ENCODE measurements around the gene GUCY1A2.
"Not testable (repeated sequence)": the region's sequence is repeated elsewhere in the genome, so short reads cannot be mapped to it uniquely, and the experiment has no call there.

Gene GUCY1A2

GRCh38 chr11:106937111-106937510, 81.2 kb downstream of the GUCY1A2 start:
- no peak for DNase-seq

DNA sequence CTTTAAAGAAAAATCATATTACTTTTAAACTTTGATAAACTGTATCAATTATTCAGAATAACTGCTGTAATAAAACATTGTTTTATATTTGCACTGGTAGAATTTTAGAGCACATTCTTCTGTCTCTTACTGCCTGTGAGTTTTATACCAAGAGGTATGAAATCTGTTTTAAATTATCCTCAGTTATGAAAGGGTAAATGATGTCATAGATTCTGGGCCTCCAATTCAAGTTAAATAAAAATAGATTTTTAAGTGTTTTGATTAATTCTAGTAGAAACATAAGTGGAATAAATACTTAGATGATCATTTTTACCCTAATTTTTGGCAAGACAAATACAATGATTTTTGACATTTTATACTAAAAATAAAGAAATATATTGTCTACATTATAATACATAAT, 93.0 kb downstream of the GUCY1A2 start:
- DNase-seq: no peak

GRCh38 chr11:106920899-106921509, 97.3 kb downstream of the GUCY1A2 start:
- DNase-seq: no peak

GRCh38 chr11:106917973-106918372, 100.3 kb downstream of the GUCY1A2 start:
- no peak for DNase-seq

DNA sequence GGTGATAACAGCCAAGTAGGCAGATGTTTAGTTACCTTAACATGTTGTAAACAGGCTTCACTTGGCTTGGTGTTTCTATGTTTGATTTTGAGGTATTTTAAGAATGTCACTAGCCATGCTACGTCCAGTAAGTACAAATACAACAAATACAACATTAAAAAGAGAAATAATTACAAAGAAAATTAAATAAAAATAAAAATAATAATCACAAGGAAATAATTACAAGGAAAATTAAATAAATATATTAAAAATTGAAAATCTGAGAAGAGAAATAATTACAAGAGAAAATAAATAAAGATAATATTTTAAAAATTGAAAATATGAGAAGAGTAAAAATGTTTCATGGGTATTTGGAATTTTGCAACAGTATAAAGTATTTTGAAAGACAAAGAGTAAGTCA, 103.9 kb downstream of the GUCY1A2 start:
- DNase-seq: no peak

DNA sequence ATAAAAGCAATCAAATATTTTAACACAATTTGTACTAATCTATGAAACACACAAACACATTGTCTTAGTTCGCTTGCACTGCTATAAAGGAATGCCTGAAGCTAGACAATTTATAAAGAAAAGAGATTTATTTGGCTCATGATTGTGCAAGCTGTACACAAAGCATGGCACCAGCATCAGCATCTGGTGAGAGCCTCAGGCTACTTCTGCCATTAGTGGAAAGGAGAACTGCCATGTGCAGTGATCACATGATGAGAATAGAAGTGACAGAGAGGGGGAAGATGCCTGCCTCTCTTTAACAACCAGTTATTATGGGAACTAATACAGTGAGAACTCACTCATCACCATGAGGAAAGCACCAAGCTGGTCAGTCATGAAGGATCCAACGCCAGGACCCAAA, 105.1 kb downstream of the GUCY1A2 start:
- no peak for DNase-seq

- DNase-seq: no peak
These were observed 113.5 kb downstream of the GUCY1A2 start for GRCh38 chr11:106904826-106905225.

DNA sequence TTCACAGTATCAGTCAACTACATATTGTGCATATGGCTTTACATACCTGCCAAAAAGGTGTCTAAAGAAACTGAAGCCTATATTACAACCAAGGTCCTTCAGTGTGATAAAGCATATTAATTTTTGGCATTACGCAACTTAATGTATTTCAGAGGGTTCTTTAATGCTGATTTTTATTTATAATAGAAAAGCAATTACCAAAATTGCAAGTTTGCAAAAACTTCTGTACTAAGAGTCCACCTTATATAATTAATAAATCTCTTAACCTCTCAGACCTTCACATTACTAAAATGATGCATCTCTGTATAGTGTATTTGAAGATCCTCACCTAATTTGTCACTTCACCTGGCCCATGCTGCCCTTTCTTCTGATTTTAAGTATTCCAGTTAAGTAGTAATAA, 128.6 kb downstream of the GUCY1A2 start:
- no peak for DNase-seq

DNA sequence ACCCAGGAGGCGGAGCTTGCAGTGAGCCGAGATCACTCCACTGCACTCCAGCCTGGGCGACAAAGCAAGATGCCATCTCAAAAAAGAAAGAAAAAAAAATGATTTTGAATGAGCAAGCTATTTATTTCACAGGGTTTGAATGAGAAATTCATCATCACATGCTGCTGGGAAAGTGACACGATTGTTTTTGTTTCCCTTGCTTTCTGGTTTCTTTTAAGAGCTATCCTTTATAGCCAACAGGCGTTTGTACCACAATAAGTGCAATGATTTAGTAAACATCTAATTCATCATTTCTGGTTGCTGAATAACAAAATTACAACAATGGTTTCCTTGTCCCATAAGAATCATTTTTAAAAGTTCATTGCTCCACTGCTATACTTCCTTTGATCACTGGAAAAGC, 129.9 kb downstream of the GUCY1A2 start:
- DNase-seq: no peak

DNA sequence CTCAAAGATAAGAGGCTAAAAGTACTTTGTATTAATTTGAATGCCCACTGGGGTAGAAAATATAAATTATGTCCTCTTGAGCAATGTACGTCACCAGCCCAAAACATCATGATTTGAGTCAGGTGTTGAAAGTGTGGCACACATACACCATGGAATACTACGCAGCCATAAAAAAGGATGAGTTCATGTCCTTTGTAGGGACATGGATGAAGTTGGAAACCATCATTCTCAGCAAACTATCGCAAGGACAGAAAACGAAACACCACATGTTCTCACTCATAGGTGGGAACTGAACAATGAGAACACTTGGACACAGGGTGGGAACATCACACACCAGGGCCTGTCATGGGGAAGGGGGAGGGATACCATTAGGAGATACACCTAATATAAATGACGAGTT, 134.6 kb downstream of the GUCY1A2 start:
- not testable (repeated sequence) for DNase-seq

GRCh38 chr11:106879832-106880546, 138.3 kb downstream of the GUCY1A2 start:
- no peak for DNase-seq

DNA sequence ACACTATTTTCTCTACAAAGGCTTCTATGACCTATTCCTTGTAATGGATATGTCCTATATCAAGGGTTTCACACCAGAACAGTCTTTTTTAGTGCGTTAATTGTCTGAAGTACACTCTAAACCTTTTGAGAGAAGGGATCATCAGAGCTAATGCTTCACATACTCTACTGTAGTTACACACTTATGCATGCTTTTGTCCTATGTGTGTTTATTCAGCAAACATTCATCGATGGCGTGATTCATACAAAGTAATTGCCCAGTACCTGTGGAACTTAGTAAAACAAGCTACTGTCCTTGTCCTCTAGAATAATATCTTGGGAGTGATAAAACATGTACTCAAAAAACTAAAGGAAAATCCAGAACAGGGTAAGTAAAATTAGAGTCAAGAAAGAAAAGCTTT, 139.2 kb downstream of the GUCY1A2 start:
- DNase-seq: no peak

DNA sequence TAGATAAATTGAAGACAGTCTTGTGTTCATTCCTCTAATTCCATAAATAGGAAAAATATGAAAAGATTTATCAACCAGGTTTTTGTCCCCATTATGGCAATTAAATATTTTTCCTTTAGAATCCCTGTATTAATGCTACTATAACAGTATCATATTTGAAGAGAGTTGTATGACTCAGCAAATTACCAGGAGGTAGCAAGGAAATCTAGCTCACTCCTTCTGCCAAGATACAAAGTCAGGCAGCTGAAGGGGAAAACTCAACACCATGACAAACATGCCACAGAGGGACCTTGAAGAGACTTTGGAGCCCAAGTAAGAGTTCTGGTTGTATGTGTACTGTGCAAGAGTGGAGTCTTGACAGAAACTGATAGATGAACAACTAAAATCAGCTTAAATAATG, 143.3 kb downstream of the GUCY1A2 start:
- DNase-seq: no peak

DNA sequence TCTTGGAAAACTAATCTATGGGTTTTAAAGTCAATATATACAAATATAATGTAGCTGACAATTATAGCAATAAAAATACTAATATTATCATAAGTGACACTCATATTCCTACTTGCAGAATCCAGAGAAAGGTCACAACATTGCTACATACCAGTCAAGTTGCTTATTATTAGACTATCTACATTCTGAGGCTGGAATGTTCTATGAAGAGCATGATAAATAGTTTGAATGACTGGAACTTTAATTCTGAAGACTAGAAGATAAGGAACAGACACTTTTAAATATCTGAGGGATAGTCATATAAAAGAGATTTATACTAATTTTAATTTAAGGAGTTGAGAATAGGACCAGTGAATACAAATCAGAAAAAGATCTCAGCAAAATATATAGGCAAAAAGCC, 146.0 kb downstream of the GUCY1A2 start:
- DNase-seq: no peak

- no peak for DNase-seq
These were observed 160.1 kb downstream of the GUCY1A2 start for GRCh38 chr11:106858200-106858599.

GRCh38 chr11:106856566-106856965, 161.7 kb downstream of the GUCY1A2 start:
- no peak for DNase-seq

GRCh38 chr11:106854429-106854828, 163.8 kb downstream of the GUCY1A2 start:
- no peak for DNase-seq

DNA sequence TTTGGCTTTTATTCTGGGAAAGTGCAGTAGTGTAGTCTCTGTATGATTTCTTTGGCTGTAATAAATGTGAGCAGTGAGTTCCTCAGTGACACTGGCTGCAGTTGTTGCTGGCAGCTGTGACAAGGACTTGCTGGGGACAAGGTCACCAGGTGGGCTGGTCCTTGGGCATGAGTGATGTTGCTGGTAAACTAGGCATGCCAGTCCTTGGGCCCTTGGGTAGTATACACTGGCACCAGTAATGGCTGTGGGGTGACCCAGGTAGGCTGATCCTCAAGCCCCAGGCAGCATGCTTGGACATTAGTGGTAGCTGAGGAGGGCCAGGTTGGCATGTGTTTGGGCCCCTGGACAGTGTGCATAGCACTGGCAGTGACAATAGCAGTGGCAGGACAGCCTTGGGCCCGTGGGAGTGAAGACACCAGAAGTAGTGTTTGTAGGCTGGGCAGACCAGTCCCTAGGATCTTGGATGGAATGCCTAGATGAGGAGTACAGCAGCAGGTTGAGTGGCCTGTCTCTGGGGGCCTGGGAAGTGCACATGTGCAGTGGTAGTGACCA, 164.3 kb downstream of the GUCY1A2 start:
- no peak for DNase-seq

DNA sequence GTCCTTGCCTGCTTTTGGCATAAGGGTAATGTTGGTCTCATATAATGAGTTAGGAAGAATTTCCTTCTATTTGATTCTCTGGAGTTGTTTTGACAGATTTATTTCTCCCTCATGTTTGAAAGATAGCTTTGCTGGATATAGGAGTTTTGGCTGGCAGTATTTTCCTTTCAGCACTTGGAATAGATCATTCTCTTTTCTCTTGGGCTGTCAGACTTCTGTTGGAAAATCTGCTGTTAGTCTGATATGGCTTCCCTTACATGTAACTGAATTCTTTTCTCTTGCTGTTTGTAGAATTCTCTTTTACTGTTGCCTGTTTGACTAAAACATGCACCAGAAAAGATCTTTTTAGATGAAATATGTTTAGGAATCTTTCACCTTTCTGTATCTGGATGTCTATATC, 165.5 kb downstream of the GUCY1A2 start:
- no peak for DNase-seq

GRCh38 chr11:106848526-106848925, 169.8 kb downstream of the GUCY1A2 start:
- no peak for DNase-seq

DNA sequence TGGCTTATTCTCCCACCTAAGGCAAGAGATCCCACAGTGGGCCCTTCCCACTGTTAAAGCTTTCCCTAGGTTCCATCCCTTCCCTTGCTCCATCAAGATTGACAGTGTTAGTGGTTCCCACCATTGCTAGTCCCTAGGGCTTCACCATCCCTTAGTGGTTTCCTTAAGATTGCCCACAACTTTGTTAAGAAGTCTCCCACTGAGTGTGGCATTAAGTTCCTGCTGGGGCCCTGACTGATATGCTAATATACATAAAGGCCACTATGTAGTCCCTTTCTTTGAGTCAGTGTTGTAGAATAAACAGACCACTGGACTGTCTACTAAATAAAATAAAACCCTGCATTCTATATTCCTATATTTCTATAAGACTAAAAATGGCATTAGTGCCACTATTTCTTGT, 176.1 kb downstream of the GUCY1A2 start:
- no peak for DNase-seq

DNA sequence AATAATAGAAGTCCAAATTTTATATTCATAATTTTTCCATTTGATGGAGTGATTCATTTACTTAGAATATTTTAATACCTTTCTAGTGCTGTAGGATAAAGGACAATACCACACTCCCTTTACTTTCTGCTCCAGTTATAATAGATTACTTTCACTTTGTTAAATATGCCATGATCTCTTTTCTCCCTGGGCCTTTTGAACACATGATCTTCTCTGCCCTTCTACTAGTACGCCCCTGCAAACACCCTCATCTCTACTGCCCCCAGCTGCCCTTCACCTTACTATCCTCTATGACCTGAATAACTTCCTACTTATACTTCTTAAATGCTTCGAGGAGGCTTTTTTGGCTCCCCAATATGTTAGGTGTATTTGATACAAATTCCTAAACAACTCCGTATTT, 177.3 kb downstream of the GUCY1A2 start:
- DNase-seq: no peak

- no peak for DNase-seq
These were observed 178.1 kb downstream of the GUCY1A2 start for GRCh38 chr11:106840146-106840545.

DNA sequence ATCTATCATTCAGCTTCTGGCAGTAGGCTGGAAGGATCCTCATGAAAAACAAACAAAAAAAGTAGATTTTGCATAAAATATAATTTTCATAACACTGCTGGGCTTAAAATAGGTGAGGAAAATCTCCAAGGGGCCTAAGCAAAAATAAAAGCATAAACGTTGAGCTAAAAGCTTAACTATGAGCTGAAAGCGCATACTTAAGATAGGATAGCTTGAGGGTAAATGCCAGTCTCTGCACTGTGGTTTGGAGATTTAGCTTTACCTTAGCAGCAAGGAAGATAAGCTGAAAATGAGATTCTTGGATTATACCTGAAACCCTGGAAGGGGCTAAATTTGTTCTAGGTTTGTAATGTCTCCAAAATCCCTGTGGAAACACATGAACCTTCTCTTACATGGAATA, 183.7 kb downstream of the GUCY1A2 start:
- no peak for DNase-seq

GRCh38 chr11:106828976-106829375, 189.3 kb downstream of the GUCY1A2 start:
- DNase-seq: no peak
